SK-N-SH (cell line): ENCODE data around the gene FGF8. TPM values are rescaled to one million over a fixed set of nuclear protein-coding genes. Genes with fewer than 3 reads are reported as not detected.
A peak's percentile ranks its signal among the peaks of the same experiment; 100 is the strongest.

ENCODE experiments used
- CTCF ChIA-PET: fragments of 300-600, 350-600 bp; formaldehyde crosslinking; extraction: SDS; loops from one replicate; lab custom pipeline; 2021; lab: Yijun Ruan, JAX
- POLR2A ChIA-PET: fragments of 350-600 bp; sonication (Branson Sonifier 250); formaldehyde crosslinking; extraction: SDS; loops from one replicate; lab custom pipeline; 2020; ENCODE audit warnings: antibody characterized with exemption, inconsistent platforms; lab: Yijun Ruan, JAX
- DNase-seq: peaks from one replicate; pipeline ENCODE4 v3.0.0; 2012
- H2AFZ ChIP-seq: fragments of 200-600 bp; sonication (generic); 2 replicates; pipeline ENCODE4 v1.8.1; 2016; ENCODE audit warnings: antibody characterized with exemption, mild to moderate bottlenecking, low read depth
- H3F3A ChIP-seq: fragments of 200-600 bp; sonication (generic); replicated peaks from 2 replicates; pipeline ENCODE3; 2016; ENCODE audit warnings: antibody characterized with exemption, mild to moderate bottlenecking; ENCODE audit not compliant: insufficient read depth
- H3K27ac ChIP-seq, 2 experiments: fragments of 200-500 bp in 1 of 2; fragments of 200-600 bp in 1 of 2; sonication (Bioruptor generic) in 1 of 2; sonication (generic), shearing (Covaris generic) in 1 of 2; 2 replicates each; pipeline versions ENCODE4 v1.5.1 to v1.6.1; 2014 to 2016; ENCODE audit warnings: low read depth in 2 of 2, inconsistent platforms in 1 of 2, low read length in 1 of 2, mild to moderate bottlenecking in 1 of 2, mixed read lengths in 1 of 2
- H3K27me3 ChIP-seq: fragments of 200-600 bp; sonication (generic), shearing (Covaris generic); 2 replicates; pipeline ENCODE4 v1.6.1; 2016; ENCODE audit warnings: mixed run types; ENCODE audit not compliant: insufficient read depth
- H3K36me3 ChIP-seq, 2 experiments: fragments of 200-500 bp in 1 of 2; fragments of 200-600 bp in 1 of 2; sonication (Bioruptor generic) in 1 of 2; sonication (generic) in 1 of 2; replicated peaks in 1 of 2; 2 replicates each; pipeline versions ENCODE3 to v1.5.1; 2014 to 2016; ENCODE audit warnings: low read length in 1 of 2, mild to moderate bottlenecking in 1 of 2; ENCODE audit not compliant: insufficient read depth in 2 of 2, control insufficient read depth in 1 of 2
- H3K4me1 ChIP-seq, 2 experiments: fragments of 200-500 bp in 1 of 2; fragments of 200-600 bp in 1 of 2; sonication (Bioruptor generic) in 1 of 2; sonication (generic), shearing (Covaris generic) in 1 of 2; 2 replicates each; pipeline versions ENCODE4 v1.5.1 to v1.6.1; 2014 to 2016; ENCODE audit warnings: low read depth in 1 of 2, low read length in 1 of 2, mixed run types in 1 of 2; ENCODE audit not compliant: insufficient read depth in 2 of 2, control insufficient read depth in 1 of 2
- H3K4me2 ChIP-seq: fragments of 200-600 bp; sonication (generic), shearing (Covaris generic); 2 replicates; pipeline ENCODE4 v1.6.1; 2017; ENCODE audit warnings: mixed run types
- H3K4me3 ChIP-seq, 2 experiments: fragments of 200-500 bp in 1 of 2; fragments of 200-600 bp in 1 of 2; sonication (Bioruptor generic) in 1 of 2; sonication (generic), shearing (Covaris generic) in 1 of 2; 2 replicates each; pipeline versions ENCODE4 v1.5.1 to v1.8.1; 2014 to 2016; ENCODE audit warnings: low read depth in 2 of 2, inconsistent platforms in 1 of 2, low read length in 1 of 2, mild to moderate bottlenecking in 1 of 2, mixed read lengths in 1 of 2, moderate library complexity in 1 of 2
- H3K79me2 ChIP-seq: fragments of 200-600 bp; sonication (generic); 2 replicates; pipeline ENCODE4 v1.8.1; 2017; ENCODE audit warnings: mild to moderate bottlenecking; ENCODE audit not compliant: insufficient read depth
- H3K9ac ChIP-seq: fragments of 200-600 bp; sonication (generic); 2 replicates; pipeline ENCODE4 v1.6.1; 2017; ENCODE audit warnings: mixed run types
- H3K9me2 ChIP-seq: fragments of 200-600 bp; sonication (generic); 2 replicates; pipeline ENCODE4 v1.6.1; 2017; ENCODE audit warnings: mixed run types
- H3K9me3 ChIP-seq: fragments of 200-600 bp; sonication (generic); 2 replicates; pipeline ENCODE4 v1.6.1; 2017; ENCODE audit warnings: mixed run types, mild to moderate bottlenecking, moderate library complexity
- H4K20me1 ChIP-seq: fragments of 200-600 bp; sonication (generic); 2 replicates; pipeline ENCODE4 v1.6.1; 2017; ENCODE audit warnings: mild to moderate bottlenecking, mixed run types; ENCODE audit not compliant: insufficient read depth
- CTCF ChIP-seq: fragments of 200-600 bp; sonication (generic); IDR thresholded peaks from 2 replicates; pipeline ENCODE4 v1.6.1; 2017; ENCODE audit warnings: antibody characterized with exemption, mild to moderate bottlenecking, moderate library complexity
- ELF1 ChIP-seq: IDR thresholded peaks from 2 replicates; pipeline ENCODE4 v1.4.0; 2012
- EP300 ChIP-seq, 2 experiments: IDR thresholded peaks; 2 replicates each; pipeline versions ENCODE4 v1.4.0 to v1.6.1; 2012; ENCODE audit warnings: borderline replicate concordance in 1 of 2, low read depth in 1 of 2, low read length in 1 of 2
- EZH2phosphoT487 ChIP-seq: fragments of 200-600 bp; sonication (generic); IDR thresholded peaks from 2 replicates; pipeline ENCODE4 v1.6.1; 2017; ENCODE audit warnings: low read depth, mixed run types, mild to moderate bottlenecking, antibody characterized with exemption, moderate library complexity, borderline replicate concordance
- FOSL2 ChIP-seq: IDR thresholded peaks from 2 replicates; pipeline ENCODE4 v1.4.0; 2012; ENCODE audit warnings: low read depth, mild to moderate bottlenecking, moderate library complexity, borderline replicate concordance
- FOXJ3 ChIP-seq: sonication (generic); formaldehyde crosslinking; IDR thresholded peaks from 2 replicates; pipeline ENCODE4 v1.5.1; 2020; ENCODE audit warnings: mild to moderate bottlenecking, missing genetic modification reagents
- FOXM1 ChIP-seq: IDR thresholded peaks from 2 replicates; pipeline ENCODE4 v1.4.0; 2012; ENCODE audit warnings: low read depth, mild to moderate bottlenecking
- GABPA ChIP-seq: IDR thresholded peaks from 2 replicates; pipeline ENCODE4 v1.4.0; 2012; ENCODE audit warnings: low read depth, mild to moderate bottlenecking
- GATA2 ChIP-seq: sonication (generic); formaldehyde crosslinking; IDR thresholded peaks from 2 replicates; pipeline ENCODE4 v1.5.0; 2020; ENCODE audit warnings: mild to moderate bottlenecking, missing genetic modification reagents
- MAX ChIP-seq: IDR thresholded peaks from 2 replicates; pipeline ENCODE4 v1.4.0; 2012; ENCODE audit warnings: low read depth
- MXI1 ChIP-seq: IDR thresholded peaks from 2 replicates; pipeline ENCODE4 v1.6.1; 2012; ENCODE audit warnings: mild to moderate bottlenecking, low read depth, low read length, improper control_type of control experiment
- NFIC ChIP-seq: IDR thresholded peaks from 2 replicates; pipeline ENCODE4 v1.4.0; 2012; ENCODE audit warnings: borderline replicate concordance
- RAD21 ChIP-seq: IDR thresholded peaks from 2 replicates; pipeline ENCODE4 v1.6.1; 2012; ENCODE audit warnings: mild to moderate bottlenecking, low read length
- RCOR1 ChIP-seq: fragments of 150-350 bp; IDR thresholded peaks from 2 replicates; pipeline ENCODE4 v1.6.1; 2017; ENCODE audit warnings: antibody characterized with exemption, low read length
- RXRA ChIP-seq: IDR thresholded peaks from 2 replicates; pipeline ENCODE4 v1.4.0; 2012; ENCODE audit warnings: low read depth, mild to moderate bottlenecking, borderline replicate concordance
- SMC3 ChIP-seq: IDR thresholded peaks from 2 replicates; pipeline ENCODE4 v1.6.1; 2012; ENCODE audit warnings: low read depth, low read length, improper control_type of control experiment
- TAF1 ChIP-seq: IDR thresholded peaks from 2 replicates; pipeline ENCODE4 v1.6.1; 2012; ENCODE audit warnings: low read depth, mild to moderate bottlenecking, low read length, moderate library complexity, borderline replicate concordance
- WGBS: methylation state at CpG from one replicate; pipeline ENCODE4 v1.1.6; 2017; ENCODE audit warnings: low lambda C conversion rate; 5-methylcytosine and 5-hydroxymethylcytosine counted together
- polyA plus RNA-seq, 3 experiments: library from polyadenylated mRNA; depleted of rRNA; stranded (reverse); fragments of >200 nt; gene quantifications; 2 replicates each; pipeline ENCODE4 v1.2.3, GENCODE V29; 2012
- TF ChIP-seq, protein P1 (sequence below): fragments of 150-350 bp; IDR thresholded peaks from 2 replicates; pipeline ENCODE4 v1.6.1; 2016; ENCODE audit warnings: mild to moderate bottlenecking, low read depth, low read length
- TF ChIP-seq, protein P2 (sequence below): IDR thresholded peaks from 2 replicates; pipeline ENCODE4 v1.4.0; 2012; ENCODE audit warnings: low read depth, borderline replicate concordance

The FGF8 gene
- polyA plus RNA-seq, 1 of the 3 experiments (the other 2 are of a cell fraction) = not detected

GRCh38 chr10:101781655-101781983 lies 5.7 kb upstream of the FGF8 start:
- POLR2A ChIA-PET = interaction anchor here (0.8 to 1.7 kb wide), 3 partner anchors 88 to 179 kb away, joined by 3 to 10 read pairs (median 3); no protein-coding TSS in a partner anchor

GRCh38 chr10:101780818-101781654 lies 5.1 kb upstream of the FGF8 start:
- Histone ChIP-seq H2AFZ (no peak overlapping the region), H3K4me2 (no peak overlapping the region; the same call in 1 of the 2 replicates)
- DNase-seq = peak; percentile 94

More at GRCh38 chr10:101781655-101781983, 5.7 kb upstream of the FGF8 start:
- H3F3A ChIP-seq = peaks cover 35% of the 10 kb centered on the region
- H3K27ac ChIP-seq = no peak overlapping the region
- no peaks in the 10 kb centered on the region for H3K27me3 ChIP-seq
- H3K4me1 ChIP-seq = peaks cover 8 to 23% of the 10 kb centered on the region in 2 experiments; a peak in 3 of 4 replicates
- H4K20me1 ChIP-seq = peaks cover 25% of the 10 kb centered on the region; the same call in 1 of the 2 replicates
- H3K9me2 ChIP-seq = no peaks in the 10 kb centered on the region
- no peak overlapping the region for H3K9ac ChIP-seq
- peaks cover 26 to 27% of the 10 kb centered on the region in 2 experiments for H3K36me3 ChIP-seq
- H3K4me3 ChIP-seq = no peak overlapping the region; a peak in 1 of 4 replicates
- no peaks in the 10 kb centered on the region for H3K9me3 ChIP-seq
- 87% methylated on average over 7 of the region's 7 CpGs for WGBS
- peak; percentile 10 for DNase-seq
- H3K79me2 ChIP-seq = peaks cover 8% of the 10 kb centered on the region
- H3K4me2 ChIP-seq = peak overlapping the region; percentile 91
- CTCF ChIA-PET = interaction anchor here (0.5 to 11.7 kb wide), 58 partner anchors 8 to 620 kb away, joined by 3 to 297 read pairs (median 4); partner anchors contain the start of genes DPCD and POLL
- TF ChIP-seq MXI1 (no peak), FOXJ3 (CRISPR knock-in tag) (no peak), GATA2 (CRISPR knock-in tag) (no peak), NFIC (no peak), TAF1 (no peak), MAX (no peak), ELF1 (no peak), RXRA (no peak), EZH2phosphoT487 (no peak), EP300 (IDR thresholded peaks at IDR 0.05; ENCODE audit: borderline replicate concordance in 1 of 2, low read depth in 1 of 2, low read length in 1 of 2) (no peak), RCOR1 (no peak), SMC3 (no peak), GABPA (no peak), FOXM1 (no peak), FOSL2 (no peak)
- TF ChIP-seq, protein P1, sequence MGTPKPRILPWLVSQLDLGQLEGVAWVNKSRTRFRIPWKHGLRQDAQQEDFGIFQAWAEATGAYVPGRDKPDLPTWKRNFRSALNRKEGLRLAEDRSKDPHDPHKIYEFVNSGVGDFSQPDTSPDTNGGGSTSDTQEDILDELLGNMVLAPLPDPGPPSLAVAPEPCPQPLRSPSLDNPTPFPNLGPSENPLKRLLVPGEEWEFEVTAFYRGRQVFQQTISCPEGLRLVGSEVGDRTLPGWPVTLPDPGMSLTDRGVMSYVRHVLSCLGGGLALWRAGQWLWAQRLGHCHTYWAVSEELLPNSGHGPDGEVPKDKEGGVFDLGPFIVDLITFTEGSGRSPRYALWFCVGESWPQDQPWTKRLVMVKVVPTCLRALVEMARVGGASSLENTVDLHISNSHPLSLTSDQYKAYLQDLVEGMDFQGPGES = no peak
- no peak overlapping the region for H2AFZ ChIP-seq

More at GRCh38 chr10:101780818-101781654, 5.1 kb upstream of the FGF8 start:
- Histone ChIP-seq H3K4me1 (peaks cover 8 to 23% of the 10 kb centered on the region in 2 experiments; a peak in 3 of 4 replicates), H3K27me3 (no peaks in the 10 kb centered on the region), H3K4me3 (peak overlapping the region in 1 of 2 experiments; percentile 38; a peak in 1 of 4 replicates), H3K27ac (no peak overlapping the region; a peak in 1 of 4 replicates), H4K20me1 (peaks cover 21% of the 10 kb centered on the region; the same call in 1 of the 2 replicates), H3K9me2 (no peaks in the 10 kb centered on the region), H3F3A (peaks cover 30% of the 10 kb centered on the region), H3K36me3 (peaks cover 20 to 22% of the 10 kb centered on the region in 2 experiments), H3K79me2 (peaks cover 7% of the 10 kb centered on the region), H3K9ac (no peak overlapping the region), H3K9me3 (no peaks in the 10 kb centered on the region)
- CTCF ChIA-PET = interaction anchor here (0.5 to 11.7 kb wide), 60 partner anchors 9 to 619 kb away, joined by 3 to 297 read pairs (median 4); partner anchors contain the start of genes DPCD and POLL
- 47% methylated on average over 7 of the region's 14 CpGs for WGBS
- peak; percentile 92 for TF ChIP-seq CTCF
- TF ChIP-seq, protein P2, sequence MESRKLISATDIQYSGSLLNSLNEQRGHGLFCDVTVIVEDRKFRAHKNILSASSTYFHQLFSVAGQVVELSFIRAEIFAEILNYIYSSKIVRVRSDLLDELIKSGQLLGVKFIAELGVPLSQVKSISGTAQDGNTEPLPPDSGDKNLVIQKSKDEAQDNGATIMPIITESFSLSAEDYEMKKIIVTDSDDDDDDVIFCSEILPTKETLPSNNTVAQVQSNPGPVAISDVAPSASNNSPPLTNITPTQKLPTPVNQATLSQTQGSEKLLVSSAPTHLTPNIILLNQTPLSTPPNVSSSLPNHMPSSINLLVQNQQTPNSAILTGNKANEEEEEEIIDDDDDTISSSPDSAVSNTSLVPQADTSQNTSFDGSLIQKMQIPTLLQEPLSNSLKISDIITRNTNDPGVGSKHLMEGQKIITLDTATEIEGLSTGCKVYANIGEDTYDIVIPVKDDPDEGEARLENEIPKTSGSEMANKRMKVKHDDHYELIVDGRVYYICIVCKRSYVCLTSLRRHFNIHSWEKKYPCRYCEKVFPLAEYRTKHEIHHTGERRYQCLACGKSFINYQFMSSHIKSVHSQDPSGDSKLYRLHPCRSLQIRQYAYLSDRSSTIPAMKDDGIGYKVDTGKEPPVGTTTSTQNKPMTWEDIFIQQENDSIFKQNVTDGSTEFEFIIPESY = no peak
- TF ChIP-seq RAD21 = peak; percentile 88
- peak; percentile 94 for TF ChIP-seq SMC3
- POLR2A ChIA-PET = interaction anchor here (0.8 to 1.7 kb wide), 3 partner anchors 88 to 178 kb away, joined by 3 to 10 read pairs (median 3); no protein-coding TSS in a partner anchor
